ENCODE measurements around the gene PXDC1. TPM values are rescaled to one million over a fixed set of nuclear protein-coding genes. Genes with fewer than 3 reads are reported as not detected.

PXDC1 gene
- polyA plus RNA-seq, 1 donor = 20.8 TPM

Other genes with a start within 250 kb of the PXDC1 start
- 13.6 TPM for gene FAM50B, start 97.7 kb upstream of the PXDC1 start, polyA plus RNA-seq (ENCODE audit: insufficient read length)

All from forelimb muscle (tissue), 1 donor.